GM12873 (cell line): Measurements from ENCODE around the gene MKKS.

ENCODE experiments used
- CTCF ChIP-seq: IDR thresholded peaks from 2 replicates; pipeline ENCODE4 v1.5.1; 2012; ENCODE audit warnings: low read depth, mild to moderate bottlenecking, moderate library complexity, low read length, control low read depth; ENCODE audit not compliant: insufficient read depth; ENCODE audit errors: missing control alignments

The MKKS gene

GRCh38 chr20:10453241-10453640, 19.2 kb upstream of the MKKS start:
- no peak for TF ChIP-seq CTCF

GRCh38 chr20:10449270-10449669, 15.2 kb upstream of the MKKS start:
- TF ChIP-seq CTCF = no peak

- TF ChIP-seq CTCF = no peak
Measured at GRCh38 chr20:10448270-10449156, 14.5 kb upstream of the MKKS start.

GRCh38 chr20:10447028-10447427, 13.0 kb upstream of the MKKS start:
- no peak for TF ChIP-seq CTCF

- no peak for TF ChIP-seq CTCF
Measured at GRCh38 chr20:10445758-10446157, 11.7 kb upstream of the MKKS start.

- TF ChIP-seq CTCF = no peak
Measured at GRCh38 chr20:10443936-10444335, 9.9 kb upstream of the MKKS start.

GRCh38 chr20:10438217-10438616, 4.2 kb upstream of the MKKS start:
- TF ChIP-seq CTCF = no peak
